Measurements from ENCODE around the gene CCER1. TPM values are rescaled to one million over a fixed set of nuclear protein-coding genes. Genes with fewer than 3 reads are reported as not detected.

CCER1 gene
- total RNA-seq, 1 experiment from 2014 or later, result not detected

DNA sequence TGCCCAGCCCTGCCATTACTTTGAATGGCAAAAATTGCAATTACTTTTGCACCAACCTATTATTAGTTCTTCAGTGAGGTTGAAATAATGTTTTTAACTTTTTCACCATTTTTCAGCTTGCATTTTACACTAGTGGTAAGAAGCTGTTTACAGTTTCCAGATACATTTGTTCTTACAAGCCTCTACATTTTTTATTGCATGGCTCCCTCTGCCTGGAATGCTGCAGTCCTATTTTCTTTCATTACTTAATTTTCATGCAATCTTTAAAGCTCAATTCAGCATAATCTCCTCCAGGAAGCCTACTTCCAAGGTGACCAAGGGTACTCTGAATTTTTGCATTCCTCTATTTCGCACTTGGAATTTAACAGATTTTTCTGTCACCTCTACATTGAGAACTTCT lies 33.4 kb downstream of the CCER1 start:
- DNase-seq (ENCODE audit: low read depth), result no peak

DNA sequence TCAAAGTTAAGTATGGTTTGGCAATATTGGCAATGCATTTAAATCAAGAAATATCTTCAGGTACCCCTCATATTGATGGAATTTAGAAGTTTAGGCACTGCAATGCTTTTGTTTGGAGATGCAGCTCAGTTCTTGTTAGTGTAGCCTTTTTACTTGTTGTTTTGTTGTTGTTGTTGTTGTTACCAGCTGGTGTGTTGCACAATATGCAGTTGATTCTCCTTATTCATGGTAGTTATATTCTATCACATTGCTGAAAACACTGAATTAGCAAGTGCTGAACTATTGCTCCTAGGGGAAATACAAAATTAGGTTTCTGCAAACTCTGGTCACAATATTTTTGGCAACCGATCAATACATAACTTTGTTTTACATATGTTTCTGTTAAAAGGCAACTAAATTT lies 34.8 kb downstream of the CCER1 start:
- DNase-seq (ENCODE audit: low read depth), result no peak

DNA sequence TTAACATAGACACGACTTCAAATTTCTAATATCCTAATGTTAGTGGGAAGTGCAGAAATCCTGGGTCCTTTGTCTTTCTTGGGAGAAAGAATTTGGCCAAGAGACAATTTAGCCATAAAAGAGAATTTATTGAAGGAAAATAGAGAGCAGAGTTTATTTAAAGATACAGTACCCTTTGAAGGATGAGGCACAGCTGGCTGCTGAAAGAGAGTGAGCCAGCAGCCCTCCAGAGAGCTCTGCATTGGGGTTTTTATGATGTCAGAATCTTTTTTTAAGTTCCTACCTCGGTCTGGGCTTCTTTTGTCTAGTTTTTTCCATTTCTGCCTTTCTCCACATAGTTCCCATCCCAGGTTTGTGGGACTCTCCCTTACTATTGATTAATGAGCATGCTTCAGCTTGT lies 37.5 kb downstream of the CCER1 start:
- no peak for DNase-seq (ENCODE audit: low read depth)

DNA sequence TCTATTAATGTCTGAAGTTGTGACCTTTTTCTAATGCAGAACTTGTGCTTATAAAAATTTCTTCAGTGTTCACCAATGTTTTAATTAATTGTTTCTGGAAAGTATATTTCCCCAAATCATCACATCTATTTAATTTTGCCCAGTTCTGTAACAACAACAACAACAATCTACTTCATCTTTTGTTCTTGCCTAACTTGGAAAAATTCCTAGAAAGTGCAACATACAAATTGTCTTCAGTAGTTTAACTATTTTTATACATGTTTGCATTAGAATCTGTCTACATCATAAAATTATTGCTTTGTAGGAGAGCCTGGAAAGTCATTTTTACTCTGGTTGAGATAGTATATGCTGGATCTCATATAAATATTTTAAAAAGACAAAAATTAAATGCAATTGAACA lies 38.5 kb downstream of the CCER1 start:
- no peak for DNase-seq (ENCODE audit: low read depth)

DNA sequence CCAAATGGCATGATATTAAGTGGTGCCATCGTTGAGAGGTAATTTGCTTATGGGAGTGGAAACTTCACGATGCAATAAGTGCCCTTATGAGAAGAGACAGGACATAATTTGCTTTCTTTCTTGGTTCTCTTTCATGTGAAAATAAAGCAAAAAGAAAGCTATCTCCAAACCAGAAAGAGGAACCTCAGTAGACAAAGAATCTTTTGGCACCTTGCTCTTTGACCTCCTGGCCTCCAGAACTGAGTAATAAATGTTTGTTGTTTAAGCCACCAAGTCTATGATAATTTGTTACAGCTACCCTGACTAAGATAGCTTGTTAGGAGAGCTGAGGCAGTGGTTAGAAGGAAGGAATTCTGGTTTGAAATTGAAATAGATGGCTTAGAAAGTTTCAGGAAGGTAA lies 39.6 kb downstream of the CCER1 start:
- DNase-seq (ENCODE audit: low read depth), result no peak

DNA sequence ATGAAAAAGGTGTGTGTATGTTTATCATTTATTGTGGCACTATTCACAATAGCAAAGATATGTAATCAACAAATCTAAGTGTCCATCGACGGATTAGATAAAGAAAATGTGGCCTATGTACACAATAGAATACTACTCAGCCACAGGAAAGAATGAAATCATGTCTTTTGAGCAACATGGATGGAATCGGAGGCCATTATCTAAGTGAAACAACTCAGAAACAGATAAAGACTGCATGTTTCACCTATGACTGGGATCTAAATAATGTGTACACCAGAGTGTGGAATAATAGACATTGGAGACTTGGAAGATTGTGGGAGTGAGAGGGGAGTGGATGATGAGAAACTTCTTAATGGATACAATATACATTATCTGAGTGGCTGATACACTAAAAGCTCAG lies 44.0 kb downstream of the CCER1 start:
- DNase-seq (ENCODE audit: low read depth), result no peak

DNA sequence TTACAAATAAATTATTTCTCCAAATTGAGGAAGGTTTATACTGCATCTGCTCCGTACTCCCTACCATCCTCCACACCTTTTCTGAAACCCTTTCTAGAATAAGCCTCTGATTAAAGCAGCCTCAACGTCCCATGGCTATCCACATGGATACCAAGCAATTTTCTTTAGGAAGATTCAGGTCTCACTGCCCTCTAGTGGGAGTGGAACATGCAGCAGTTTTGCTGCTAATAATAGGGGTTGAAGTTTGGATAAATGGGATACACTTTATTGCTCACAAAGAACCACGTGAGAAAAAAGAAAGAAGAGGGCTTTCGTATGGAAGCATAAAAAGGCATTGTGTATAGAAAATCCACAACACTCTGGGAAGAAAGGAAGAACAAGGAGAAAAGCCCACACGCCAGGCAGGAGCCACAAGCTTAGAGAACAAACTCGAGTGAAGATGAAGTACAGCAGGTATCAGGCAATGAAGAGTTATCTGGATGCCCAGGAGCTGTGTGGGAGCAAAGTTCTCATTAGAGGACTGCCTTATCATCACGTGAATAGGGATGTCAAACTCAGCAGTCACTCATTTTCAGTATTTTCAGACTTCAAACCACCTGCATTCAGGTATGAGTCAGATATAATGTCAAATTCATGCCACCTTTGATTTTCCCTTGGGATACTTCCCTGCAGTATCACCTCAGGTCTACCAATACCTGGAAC lies 45.8 kb downstream of the CCER1 start:
- DNase-seq (ENCODE audit: low read depth), result peak; percentile 46

DNA sequence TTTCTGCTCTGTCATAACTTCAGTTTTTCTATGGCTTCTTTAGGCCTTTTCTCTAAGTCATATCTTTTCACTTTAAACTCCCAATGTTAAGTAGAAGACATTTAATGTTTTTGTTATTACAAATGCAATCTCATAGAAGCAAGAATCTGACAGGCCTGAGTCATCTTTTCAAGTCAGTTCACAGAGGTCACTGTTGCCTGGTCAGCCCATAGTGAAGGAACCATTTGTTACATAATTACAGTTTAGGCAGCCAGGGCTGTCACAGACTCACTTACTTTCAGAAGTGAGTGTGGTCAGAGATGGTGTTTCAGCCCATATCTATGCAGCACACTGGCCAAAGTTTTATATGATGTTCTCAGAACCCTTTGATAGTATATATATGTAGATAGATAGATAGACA lies 46.5 kb downstream of the CCER1 start:
- peak; percentile 59 for DNase-seq (ENCODE audit: low read depth)

DNA sequence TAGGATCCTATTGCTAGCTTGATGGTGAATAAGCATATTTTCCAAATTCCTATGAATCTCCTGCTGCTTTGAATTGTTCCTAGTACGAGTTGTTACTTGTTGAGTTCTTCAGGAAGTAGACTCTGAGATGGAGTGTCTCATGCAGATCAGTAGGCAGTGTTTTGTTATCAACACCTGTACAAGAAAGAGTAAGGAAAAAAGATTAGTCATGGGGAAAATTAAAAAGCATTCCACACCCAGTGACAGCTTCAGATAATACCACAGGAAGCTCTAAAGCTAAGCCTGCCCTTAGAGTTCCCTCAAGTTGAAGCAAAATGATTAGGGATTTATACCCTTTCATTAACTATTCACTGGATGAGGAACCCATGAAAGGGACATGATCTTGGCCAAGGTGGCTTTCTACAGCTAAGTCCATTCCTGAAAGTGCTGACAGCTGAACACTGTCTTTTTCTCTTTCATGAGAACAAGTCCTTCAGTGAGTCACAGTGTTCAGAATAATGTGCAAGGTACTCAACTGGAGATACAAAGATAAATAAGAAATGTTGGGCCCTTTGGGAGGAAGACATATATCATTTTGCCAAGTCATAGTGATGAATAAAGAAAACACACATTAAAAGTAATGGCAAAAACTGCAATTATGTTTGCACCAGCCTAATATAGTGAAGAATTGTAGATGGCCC lies 49.1 kb downstream of the CCER1 start:
- DNase-seq (ENCODE audit: low read depth), result no peak

DNA sequence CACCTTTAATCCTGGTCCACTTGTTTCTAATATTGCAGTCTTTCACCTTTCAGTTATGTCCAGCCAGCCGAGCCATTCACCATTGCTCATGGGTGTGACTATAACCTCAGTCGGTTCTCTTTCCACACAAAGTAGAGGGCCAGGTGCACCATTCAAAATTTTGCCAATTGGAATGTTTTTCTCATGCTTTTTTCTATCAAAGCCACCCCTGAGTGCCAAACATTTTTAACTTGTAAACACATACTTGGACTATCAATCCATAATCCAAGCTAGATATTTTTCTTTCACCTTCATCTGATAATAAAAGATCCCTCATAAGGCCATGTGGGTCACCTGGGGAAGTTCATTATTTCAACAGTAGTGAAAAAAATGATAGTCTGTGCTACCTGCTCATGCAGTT lies 52.4 kb downstream of the CCER1 start:
- DNase-seq (ENCODE audit: low read depth), result no peak

Other genes with a start within 250 kb of the CCER1 start
- gene EPYC, start 49.8 kb upstream of the CCER1 start, total RNA-seq (2014; rRNA removed; shearing (Covaris generic)), result not detected in 2 replicates
- not detected in 2 replicates for gene KERA, start 102.8 kb upstream of the CCER1 start, total RNA-seq (2014; rRNA removed; shearing (Covaris generic))
- gene LUM, start 156.3 kb upstream of the CCER1 start, total RNA-seq (2014; rRNA removed; shearing (Covaris generic)), result 56.5 and 102 TPM in 2 replicates
- 7.5 and 10.3 TPM in 2 replicates for gene DCN, start 227.6 kb upstream of the CCER1 start, total RNA-seq (2014; rRNA removed; shearing (Covaris generic))